ENCODE results near the gene SERAC1. TPM values are rescaled to one million over a fixed set of nuclear protein-coding genes. Genes with fewer than 3 reads are reported as not detected.

SERAC1 gene
- total and polyA plus RNA-seq, 2 donors (not counting 1 experiment from before 2014, with no cell fraction given) = 1.9 to 5.8 TPM

DNA sequence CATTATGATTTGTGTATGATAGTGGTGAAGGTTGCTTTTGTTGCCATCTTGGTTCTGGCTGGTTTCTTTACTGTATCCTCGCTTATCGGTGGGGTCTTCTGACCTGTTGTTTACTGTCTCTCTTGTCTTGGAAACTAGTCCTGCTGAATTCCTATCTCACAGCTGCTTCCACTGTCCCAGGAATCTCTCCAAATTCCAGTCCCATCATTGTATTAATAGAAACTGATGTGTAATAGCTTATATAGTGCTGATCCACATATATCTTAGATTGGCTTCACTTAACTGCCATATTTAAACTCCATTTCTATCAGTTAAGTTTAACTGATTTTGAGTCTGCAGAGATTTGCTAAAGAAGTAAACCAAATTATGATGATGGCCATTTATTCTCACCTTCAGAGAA is 6.0 kb upstream of the SERAC1 start:
- CTCF ChIA-PET = no interaction called here
- intact Hi-C loops (cut with micrococcal nuclease) = no loop called here
- 100% methylated on average over 1 of the region's 2 CpGs for WGBS (ENCODE audit: insufficient coverage)

DNA sequence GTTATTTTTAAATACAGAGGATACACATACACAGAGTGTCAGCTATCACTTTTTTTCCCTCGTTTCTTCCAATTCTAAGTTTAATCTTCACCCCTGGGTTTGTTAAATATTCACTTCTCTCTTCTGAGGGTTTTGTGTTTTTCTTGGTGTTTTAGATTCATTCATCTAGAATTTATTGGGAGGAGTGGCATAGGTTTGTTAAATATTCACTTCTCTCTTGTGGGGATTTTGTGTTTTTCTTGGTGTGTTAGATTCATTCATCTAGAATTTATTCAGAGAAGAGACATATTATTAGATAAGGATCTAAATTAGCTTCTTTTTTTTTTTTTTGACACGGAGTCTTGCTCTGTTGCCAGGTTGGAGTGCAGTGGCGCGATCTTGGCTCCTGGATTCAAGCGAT is 3.9 kb upstream of the SERAC1 start:
- 100% methylated on average over 2 of the region's 5 CpGs for WGBS (ENCODE audit: insufficient coverage)
- H3K27ac ChIP-seq (ENCODE audit: low read length in 2 of 2) = no peak overlapping the region
- H2AFZ ChIP-seq (ENCODE audit: insufficient read depth, low read depth, low read length, poor library complexity, severe bottlenecking) = no peak overlapping the region
- H3K36me3 ChIP-seq (replicated peaks in 1 of 2; ENCODE audit: control extremely low read depth in 1 of 2, control insufficient read depth in 1 of 2, extremely low read depth in 1 of 2, insufficient read depth in 2 of 2, low read length in 1 of 2) = peaks cover 0 to 3% of the 10 kb centered on the region in 2 experiments
- TF ChIP-seq, protein P1, sequence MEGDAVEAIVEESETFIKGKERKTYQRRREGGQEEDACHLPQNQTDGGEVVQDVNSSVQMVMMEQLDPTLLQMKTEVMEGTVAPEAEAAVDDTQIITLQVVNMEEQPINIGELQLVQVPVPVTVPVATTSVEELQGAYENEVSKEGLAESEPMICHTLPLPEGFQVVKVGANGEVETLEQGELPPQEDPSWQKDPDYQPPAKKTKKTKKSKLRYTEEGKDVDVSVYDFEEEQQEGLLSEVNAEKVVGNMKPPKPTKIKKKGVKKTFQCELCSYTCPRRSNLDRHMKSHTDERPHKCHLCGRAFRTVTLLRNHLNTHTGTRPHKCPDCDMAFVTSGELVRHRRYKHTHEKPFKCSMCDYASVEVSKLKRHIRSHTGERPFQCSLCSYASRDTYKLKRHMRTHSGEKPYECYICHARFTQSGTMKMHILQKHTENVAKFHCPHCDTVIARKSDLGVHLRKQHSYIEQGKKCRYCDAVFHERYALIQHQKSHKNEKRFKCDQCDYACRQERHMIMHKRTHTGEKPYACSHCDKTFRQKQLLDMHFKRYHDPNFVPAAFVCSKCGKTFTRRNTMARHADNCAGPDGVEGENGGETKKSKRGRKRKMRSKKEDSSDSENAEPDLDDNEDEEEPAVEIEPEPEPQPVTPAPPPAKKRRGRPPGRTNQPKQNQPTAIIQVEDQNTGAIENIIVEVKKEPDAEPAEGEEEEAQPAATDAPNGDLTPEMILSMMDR (IDR thresholded peaks at IDR 0.05) = no peak
- TF ChIP-seq EZH2 (IDR thresholded peaks at IDR 0.05; ENCODE audit: borderline replicate concordance, insufficient read depth, low read depth, low read length, poor library complexity, severe bottlenecking) = no peak
- Mint-ChIP-seq H3K27ac (no peak overlapping the region), H3K4me1 (peaks cover 10% of the 10 kb centered on the region), H3K27me3 (no peaks in the 10 kb centered on the region), H3K9me3 (ENCODE audit: insufficient read depth) (no peaks in the 10 kb centered on the region), H3K4me3 (no peak overlapping the region)
- peaks cover 15% of the 10 kb centered on the region for H3K79me2 ChIP-seq (ENCODE audit: control insufficient read depth, insufficient read depth, low read length)
- ChIA-PET POLR2A (no interaction called here), CTCF (no interaction called here)
- peaks cover 7 to 11% of the 10 kb centered on the region in 2 donors for H3K4me1 ChIP-seq (ENCODE audit: control insufficient read depth in 2 of 2, insufficient read depth in 2 of 2, low read length in 2 of 2)
- no peak overlapping the region for H3K9ac ChIP-seq (ENCODE audit: low read length)
- no peak for ATAC-seq (ENCODE audit: low read depth)
- no peaks in the 10 kb centered on the region for H3K9me3 ChIP-seq (ENCODE audit: control extremely low read depth in 1 of 3, control insufficient read depth in 2 of 3, insufficient read depth in 1 of 3, low read length in 2 of 3)
- intact Hi-C loops (cut with micrococcal nuclease) = no loop called here
- no peaks in the 10 kb centered on the region for H3K27me3 ChIP-seq (replicated peaks in 1 of 4; ENCODE audit: control extremely low read depth in 1 of 4, control insufficient read depth in 3 of 4, insufficient read depth in 4 of 4, low read length in 3 of 4)
- no peak for DNase-seq
- no peaks in the 10 kb centered on the region for H4K20me1 ChIP-seq (ENCODE audit: control insufficient read depth, insufficient read depth, low read length, poor library complexity, severe bottlenecking)
- H3K4me3 ChIP-seq (ENCODE audit: control extremely low read depth in 1 of 5, extremely low read depth in 1 of 5, insufficient read depth in 1 of 5, low read depth in 2 of 5, low read length in 4 of 5) = no peak overlapping the region
- no peak overlapping the region for H3K4me2 ChIP-seq (replicated peaks; ENCODE audit: low read depth, low read length, poor library complexity, severe bottlenecking)

More for the DNA sequence above, 6.0 kb upstream of the SERAC1 start:
- H2AFZ ChIP-seq (ENCODE audit: insufficient read depth, low read depth, low read length, poor library complexity, severe bottlenecking) = no peak overlapping the region
- Mint-ChIP-seq H3K27me3 (no peaks in the 10 kb centered on the region), H3K4me1 (no peaks in the 10 kb centered on the region), H3K27ac (no peak overlapping the region), H3K4me3 (no peak overlapping the region), H3K9me3 (ENCODE audit: insufficient read depth) (no peaks in the 10 kb centered on the region)
- H3K9me3 ChIP-seq (ENCODE audit: control extremely low read depth in 1 of 3, control insufficient read depth in 2 of 3, insufficient read depth in 1 of 3, low read length in 2 of 3) = no peaks in the 10 kb centered on the region
- DNase-seq (no peak), ATAC-seq (ENCODE audit: low read depth) (no peak)
- peaks cover 12% of the 10 kb centered on the region for H3K79me2 ChIP-seq (ENCODE audit: control insufficient read depth, insufficient read depth, low read length)
- H4K20me1 ChIP-seq (ENCODE audit: control insufficient read depth, insufficient read depth, low read length, poor library complexity, severe bottlenecking) = no peaks in the 10 kb centered on the region
- POLR2A ChIA-PET = no interaction called here
- no peaks in the 10 kb centered on the region for H3K27me3 ChIP-seq (replicated peaks in 1 of 4; ENCODE audit: control extremely low read depth in 1 of 4, control insufficient read depth in 3 of 4, insufficient read depth in 4 of 4, low read length in 3 of 4)
- H3K27ac ChIP-seq (ENCODE audit: low read length in 2 of 2) = no peak overlapping the region
- no peak overlapping the region for H3K4me2 ChIP-seq (replicated peaks; ENCODE audit: low read depth, low read length, poor library complexity, severe bottlenecking)
- TF ChIP-seq, protein P1 (IDR thresholded peaks at IDR 0.05) = no peak
- no peak for TF ChIP-seq EZH2 (IDR thresholded peaks at IDR 0.05; ENCODE audit: borderline replicate concordance, insufficient read depth, low read depth, low read length, poor library complexity, severe bottlenecking)
- H3K9ac ChIP-seq (ENCODE audit: low read length) = no peak overlapping the region
- H3K4me1 ChIP-seq (ENCODE audit: control insufficient read depth in 2 of 2, insufficient read depth in 2 of 2, low read length in 2 of 2) = peaks cover 0 to under 1% of the 10 kb centered on the region in 2 donors
- H3K4me3 ChIP-seq (ENCODE audit: control extremely low read depth in 1 of 5, extremely low read depth in 1 of 5, insufficient read depth in 1 of 5, low read depth in 2 of 5, low read length in 4 of 5) = no peak overlapping the region
- peaks cover 0 to 3% of the 10 kb centered on the region in 2 experiments for H3K36me3 ChIP-seq (replicated peaks in 1 of 2; ENCODE audit: control extremely low read depth in 1 of 2, control insufficient read depth in 1 of 2, extremely low read depth in 1 of 2, insufficient read depth in 2 of 2, low read length in 1 of 2)

Measured in B cell (primary cell).